Activated CD4-positive, CD25-positive, alpha-beta regulatory T cell treated with anti-CD3 and anti-CD28 coated beads, Interleukin-2, amount 50 U/mL, for 72 hours (primary cell): ENCODE data around the gene RSL24D1.
"Not testable (repeated sequence)": the region's sequence is repeated elsewhere in the genome, so short reads cannot be mapped to it uniquely, and the experiment has no call there.

Experiments
- DNase-seq: peaks from one replicate; pipeline ENCODE4 v3.0.0; 2021

The RSL24D1 gene

DNA sequence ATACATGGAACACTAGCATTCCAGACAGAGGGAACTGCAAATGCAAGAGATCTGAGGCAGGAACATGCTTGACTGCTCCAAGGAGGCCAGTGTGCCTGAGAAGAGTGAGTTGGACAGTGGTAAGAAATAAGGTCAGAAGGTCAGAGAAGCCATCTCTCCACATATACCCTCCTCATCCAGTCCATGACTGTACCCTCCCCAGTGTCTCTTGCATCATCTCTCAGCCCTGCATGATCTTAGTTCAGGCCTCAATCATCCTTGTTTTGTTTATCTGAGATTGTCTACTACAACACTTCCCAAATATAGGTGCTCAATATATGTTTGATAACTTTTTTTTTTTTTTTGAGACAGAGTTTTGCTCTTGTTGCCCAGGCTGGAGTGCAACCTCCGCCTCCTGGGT is 5.5 kb upstream of the RSL24D1 start:
- DNase-seq: no peak

- no peak for DNase-seq
These were observed 2.0 kb upstream of the RSL24D1 start for GRCh38 chr15:55198706-55199105.

- DNase-seq: no peak
These were observed 978 bp upstream of the RSL24D1 start for GRCh38 chr15:55197719-55198118.

GRCh38 chr15:55197362-55197705 is 593 bp upstream of the RSL24D1 start:
- no peak for DNase-seq

DNA sequence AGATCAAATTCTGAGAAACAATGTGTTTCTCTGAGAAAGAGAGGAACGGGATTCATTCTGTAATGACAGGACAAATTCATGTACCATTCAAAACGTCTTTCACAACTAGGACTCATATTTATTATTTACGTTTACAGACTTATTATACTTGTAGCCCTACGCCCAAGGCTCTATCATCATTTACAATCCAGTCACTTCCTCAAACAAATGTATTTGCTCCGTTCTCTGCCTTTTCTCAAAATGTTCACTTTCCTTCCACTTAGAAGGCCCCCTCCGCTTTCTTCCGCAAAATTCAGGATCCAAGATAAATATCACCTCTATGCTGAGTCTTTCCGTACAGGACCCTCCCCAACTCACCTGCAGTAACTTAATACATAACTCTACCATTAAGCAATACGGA is 745 bp downstream of the RSL24D1 start:
- DNase-seq: no peak

DNA sequence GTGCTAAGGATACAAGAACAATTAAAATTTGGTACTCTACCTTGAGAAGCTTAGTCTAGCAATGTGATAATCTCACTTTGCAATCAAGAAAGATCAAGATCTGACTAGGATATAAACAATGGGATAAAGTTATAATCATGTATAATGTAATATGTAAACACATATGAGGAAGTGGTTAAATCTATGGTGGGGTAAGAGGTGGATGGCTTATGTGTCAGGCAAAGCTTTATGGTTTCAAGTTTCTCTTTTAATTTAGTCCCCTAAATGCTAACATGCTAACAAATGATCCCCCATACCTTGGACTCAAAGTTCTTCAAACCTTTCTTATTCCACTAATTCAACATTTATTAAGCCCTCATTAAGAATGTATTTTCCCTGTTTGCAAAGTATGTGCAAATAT is 2.5 kb downstream of the RSL24D1 start:
- no peak for DNase-seq

GRCh38 chr15:55186331-55186730 is 10.4 kb downstream of the RSL24D1 start:
- no peak for DNase-seq

DNA sequence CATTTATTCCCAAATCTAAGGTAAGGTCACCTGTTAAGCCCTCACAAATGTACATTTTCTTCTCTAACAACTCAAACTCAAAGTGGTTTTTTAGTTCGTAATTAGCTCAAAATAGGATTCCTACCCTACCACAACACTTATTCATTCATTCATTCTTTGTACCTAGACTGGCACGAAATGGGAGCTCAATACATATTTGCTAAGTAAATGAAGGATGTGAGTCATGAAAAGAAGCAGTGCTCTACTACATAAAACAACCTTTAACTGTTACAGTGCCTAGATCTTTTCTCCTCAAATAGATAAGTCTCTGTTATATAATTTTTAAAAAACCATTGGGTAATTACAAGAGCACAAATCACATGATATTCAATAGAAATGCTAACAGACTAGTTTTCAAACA is 13.1 kb downstream of the RSL24D1 start:
- no peak for DNase-seq

DNA sequence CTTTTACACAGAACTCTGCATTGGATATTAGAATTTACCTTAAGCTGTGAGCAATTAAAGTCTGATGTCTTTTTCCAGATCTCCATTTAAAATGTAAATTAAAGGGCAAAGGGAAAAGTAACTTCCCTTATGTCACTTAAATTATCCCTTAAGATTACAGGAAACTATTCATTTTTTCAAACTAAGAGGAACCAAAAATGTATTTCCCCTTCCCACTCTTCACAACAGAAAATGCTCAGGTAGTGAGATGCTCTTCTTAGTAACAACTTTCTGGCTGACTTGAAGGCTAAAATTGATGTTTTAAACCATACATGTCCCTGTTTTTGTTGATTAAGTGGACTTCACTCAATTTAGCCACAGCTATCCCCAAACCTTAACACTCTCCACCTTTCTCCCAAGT is 17.6 kb downstream of the RSL24D1 start:
- no peak for DNase-seq

DNA sequence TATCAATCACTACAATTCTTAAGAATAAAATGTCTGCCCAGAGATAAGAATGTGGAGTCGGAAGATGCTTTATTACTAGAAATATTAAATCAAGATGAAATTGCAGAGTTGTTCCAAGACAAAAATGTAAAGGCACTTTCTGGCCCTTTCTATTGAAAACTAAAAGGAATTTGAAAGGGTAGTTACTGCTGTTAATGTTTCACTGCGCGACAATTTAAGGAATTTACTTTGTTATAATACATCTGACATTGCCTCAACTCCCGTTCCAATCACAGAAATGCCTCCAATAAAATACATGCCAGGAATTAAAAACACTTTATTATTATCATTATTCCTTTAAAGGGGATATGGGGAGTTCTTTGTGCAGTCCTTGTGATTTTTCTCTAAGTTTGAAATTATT is 26.4 kb downstream of the RSL24D1 start:
- no peak for DNase-seq

GRCh38 chr15:55168350-55168974 is 28.3 kb downstream of the RSL24D1 start:
- DNase-seq: peak; percentile 59

DNA sequence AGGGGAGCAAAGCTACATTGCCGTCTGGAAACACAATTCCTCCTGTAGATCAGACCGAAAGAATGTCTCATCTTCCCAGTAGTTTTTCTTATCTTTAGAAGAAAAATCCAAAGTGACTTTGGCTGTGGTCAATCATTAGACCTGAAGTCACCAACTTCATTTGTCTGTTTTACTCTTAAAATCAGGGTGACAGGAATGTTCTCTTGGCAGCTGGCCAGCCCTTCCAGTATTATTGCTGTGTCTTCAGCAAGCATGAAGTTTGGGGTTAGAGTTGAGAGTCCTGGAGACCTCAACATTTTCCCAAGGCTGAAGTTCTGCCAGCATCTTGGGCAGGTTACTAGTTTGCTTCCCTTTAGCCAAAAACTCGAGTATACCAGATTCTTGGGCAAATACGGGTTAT is 32.5 kb downstream of the RSL24D1 start:
- DNase-seq: no peak

DNA sequence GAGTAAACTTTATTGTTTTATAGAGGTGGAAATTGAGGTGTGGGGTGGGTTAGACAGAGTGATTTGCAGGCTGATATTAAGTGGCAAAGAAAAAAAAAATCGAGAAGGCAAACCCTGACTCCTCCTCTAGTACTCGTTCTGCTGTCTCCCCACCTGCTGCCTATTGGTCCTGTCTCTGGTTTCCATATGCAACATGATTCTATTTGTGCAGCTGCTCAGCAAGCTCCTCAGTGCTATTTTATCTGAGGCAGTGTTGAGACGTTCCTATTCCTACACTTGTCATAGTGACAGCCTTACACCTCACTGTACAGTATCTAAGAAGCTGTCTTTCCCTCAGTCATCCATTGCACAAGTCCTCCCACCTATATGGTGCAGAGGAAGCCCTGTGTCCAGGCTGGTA is 45.1 kb downstream of the RSL24D1 start:
- DNase-seq: no peak

- DNase-seq: not testable (repeated sequence)
These were observed 53.6 kb downstream of the RSL24D1 start for GRCh38 chr15:55143132-55143531.

- no peak for DNase-seq
These were observed 62.8 kb downstream of the RSL24D1 start for GRCh38 chr15:55133972-55134371.

GRCh38 chr15:55132672-55133071 is 64.1 kb downstream of the RSL24D1 start:
- no peak for DNase-seq
